ENCODE measurements around the gene RTN4R.

DNA sequence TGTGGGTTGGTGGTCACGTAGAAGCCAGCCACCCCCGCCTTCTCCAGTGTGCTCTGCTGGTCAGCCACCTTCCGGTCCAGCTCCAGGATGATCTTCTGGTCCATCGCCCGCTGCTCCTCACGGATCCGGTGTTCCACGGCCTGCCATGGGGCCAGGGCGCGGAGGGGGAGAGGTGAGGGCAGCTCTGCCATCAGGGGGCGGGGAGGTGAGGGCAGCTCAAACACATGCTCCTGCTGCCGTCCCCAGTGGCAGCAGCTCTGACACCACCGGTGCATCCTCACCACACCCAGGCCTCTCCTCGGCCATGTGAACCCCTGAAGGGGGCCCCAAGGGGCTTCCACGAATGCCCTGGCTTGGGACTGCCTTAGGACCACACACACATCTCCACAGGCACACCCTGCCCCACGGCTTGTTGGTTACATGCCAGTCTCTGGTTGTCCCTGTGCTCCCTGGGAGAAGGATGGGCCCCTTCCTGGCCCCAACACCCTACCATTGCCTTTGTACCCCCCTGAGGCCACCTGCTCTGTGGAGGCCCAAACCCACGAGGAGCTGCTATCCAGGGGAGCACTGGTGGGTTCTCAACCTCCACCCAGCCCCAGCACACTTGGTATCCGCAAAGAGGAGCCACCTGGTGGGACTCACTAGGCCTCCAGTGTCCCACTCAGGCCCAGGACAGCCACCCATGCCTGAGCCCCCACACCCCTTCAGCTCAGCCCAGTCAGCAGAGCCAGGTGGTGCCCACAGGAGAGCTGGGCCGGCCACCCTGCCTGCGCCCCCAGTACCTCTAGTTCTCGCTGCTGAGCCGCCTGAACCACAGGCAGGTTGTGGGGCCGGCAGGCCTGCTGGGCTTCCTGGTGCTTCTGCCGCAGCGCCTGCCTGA lies 47.5 kb upstream of the RTN4R start:
- TF ChIP-seq REST (IDR thresholded peaks at IDR 0.05; ENCODE audit: insufficient read depth in 1 of 2, low read depth in 2 of 2, low read length in 2 of 2): no peak
- TF ChIP-seq POLR2AphosphoS5 (IDR thresholded peaks at IDR 0.05; ENCODE audit: low read depth, low read length): no peak
- no peak for TF ChIP-seq FOXP2 (optimal IDR thresholded peaks at IDR 0.05; ENCODE audit: borderline replicate concordance, extremely low read depth, extremely low read length, insufficient read depth)

Measured in PFSK-1 (cell line).